ENCODE data around the gene RFX1. TPM values are rescaled to one million over a fixed set of nuclear protein-coding genes. Genes with fewer than 3 reads are reported as not detected.

RFX1 gene
- total and polyA plus RNA-seq, 2 of the 13 experiments (the other 11 are each of a cell fraction or from before 2014, with no cell fraction given): 1.1 to 1.3 TPM

GRCh38 chr19:13930402-13930801, 75.7 kb downstream of the RFX1 start:
- no peak overlapping the region for H3K4me2 ChIP-seq (ENCODE audit: low read depth, low read length)
- DNase-seq (ENCODE audit: low spot score): no peak
- 91% methylated on average over 5 of the region's 17 CpGs for WGBS (ENCODE audit: low lambda C conversion rate)
- no peak for ATAC-seq
- TF ChIP-seq NCOA1 (CRISPR knock-in tag; IDR thresholded peaks at IDR 0.05) (no peak), ZBED4 (CRISPR knock-in tag; IDR thresholded peaks at IDR 0.05; ENCODE audit: borderline replicate concordance) (no peak), ZFYVE20 (CRISPR knock-in tag; IDR thresholded peaks at IDR 0.05; ENCODE audit: borderline replicate concordance, low read depth) (no peak), HMGA1 (CRISPR knock-in tag; conservative IDR thresholded peaks at IDR 0.05) (no peak), PAWR (CRISPR knock-in tag; IDR thresholded peaks at IDR 0.05; ENCODE audit: borderline replicate concordance) (no peak), USF2 (IDR thresholded peaks at IDR 0.05; ENCODE audit: low read depth, low read length) (no peak), USF2 (CRISPR knock-in tag; IDR thresholded peaks at IDR 0.05; ENCODE audit: borderline replicate concordance) (no peak), ATAD3A (CRISPR knock-in tag; IDR thresholded peaks at IDR 0.05) (no peak), HDAC2 (CRISPR knock-in tag; IDR thresholded peaks at IDR 0.05) (no peak), SIX1 (CRISPR knock-in tag; IDR thresholded peaks at IDR 0.05; ENCODE audit: borderline replicate concordance) (no peak), SAP130 (CRISPR knock-in tag; IDR thresholded peaks at IDR 0.05; ENCODE audit: low read depth) (no peak), ARNT (IDR thresholded peaks at IDR 0.05) (no peak), ZNF251 (CRISPR knock-in tag; IDR thresholded peaks at IDR 0.05) (no peak), ZNF331 (CRISPR knock-in tag; IDR thresholded peaks at IDR 0.05) (no peak), TGIF2 (CRISPR knock-in tag; IDR thresholded peaks at IDR 0.05) (no peak), MATR3 (CRISPR knock-in tag; IDR thresholded peaks at IDR 0.05) (no peak), ZNF580 (CRISPR knock-in tag; IDR thresholded peaks at IDR 0.05; ENCODE audit: borderline replicate concordance, low read depth) (no peak), ZNF570 (CRISPR knock-in tag; IDR thresholded peaks at IDR 0.05; ENCODE audit: borderline replicate concordance) (no peak)
- H3K9ac ChIP-seq (ENCODE audit: insufficient read depth, low read depth, low read length): no peak overlapping the region
- no peaks in the 10 kb centered on the region for H4K20me1 ChIP-seq (ENCODE audit: insufficient read depth, low read length)
- intact Hi-C loops (cut with micrococcal nuclease; ENCODE audit: unreplicated experiment) (no loop called here), in situ Hi-C loops (cut with HindIII; ENCODE audit: extremely low pct_ligation_motif_present, low pct_unique_long_range_greater_than_20kb) (no loop called here)
- no peak for FAIRE-seq
- no peak overlapping the region for H3K27ac ChIP-seq (ENCODE audit: extremely low read length, insufficient read depth, low read length)
- no peak overlapping the region for H3K4me3 ChIP-seq (replicated peaks in 1 of 3; ENCODE audit: insufficient read depth in 1 of 3, low read depth in 2 of 3, low read length in 3 of 3)
- POLR2A ChIA-PET: no interaction called here
- peaks cover 7% of the 10 kb centered on the region for H3K4me1 ChIP-seq (ENCODE audit: insufficient read depth, low read length)
- BruUV-seq (replicated peaks): no TSS peak
- peaks cover 8 to 16% of the 10 kb centered on the region in 2 experiments for H3K36me3 ChIP-seq (replicated peaks in 1 of 2; ENCODE audit: control insufficient read depth in 1 of 2, insufficient read depth in 2 of 2, low read length in 2 of 2)
- H3K9me3 ChIP-seq (ENCODE audit: low read length): no peaks in the 10 kb centered on the region
- no peak overlapping the region for H2AFZ ChIP-seq (ENCODE audit: low read length)
- peaks cover 0 to 10% of the 10 kb centered on the region in 2 experiments; a peak in 1 of 5 replicates for H3K27me3 ChIP-seq (ENCODE audit: control insufficient read depth in 1 of 2, insufficient read depth in 2 of 2, low read length in 2 of 2)
- CTCF ChIA-PET (ENCODE audit: low intra/inter-chr PET ratio, low total read pairs): no interaction called here
- H3K79me2 ChIP-seq (ENCODE audit: insufficient read depth, low read length): no peaks in the 10 kb centered on the region
